Adipocyte (in vitro differentiated cells): Measurements from ENCODE around the gene PLCL2.

Experiments
- DNase-seq: peaks from one replicate; pipeline ENCODE4 v3.0.0-alpha.2; 2015; ENCODE audit warnings: low read depth
- H3K27me3 ChIP-seq: replicated peaks from 2 replicates; pipeline ENCODE4 v1.7.0; 2013; ENCODE audit warnings: mild to moderate bottlenecking, low read length, moderate library complexity; ENCODE audit not compliant: control insufficient read depth, insufficient read depth
- H3K36me3 ChIP-seq: 2 replicates; pipeline ENCODE4 v1.7.0; 2013; ENCODE audit warnings: low read length, mild to moderate bottlenecking, moderate library complexity; ENCODE audit not compliant: control insufficient read depth, insufficient read depth, severe bottlenecking
- H3K4me1 ChIP-seq: 2 replicates; pipeline ENCODE4 v1.7.0; 2013; ENCODE audit warnings: mild to moderate bottlenecking, low read length, moderate library complexity; ENCODE audit not compliant: control insufficient read depth, insufficient read depth
- H3K4me3 ChIP-seq: 2 replicates; pipeline ENCODE4 v1.7.0; 2013; ENCODE audit warnings: mild to moderate bottlenecking, low read length, moderate library complexity
- H3K9ac ChIP-seq: 2 replicates; pipeline ENCODE4 v1.7.0; 2013; ENCODE audit warnings: mild to moderate bottlenecking, low read length, moderate library complexity
- H3K9me3 ChIP-seq: 2 replicates; pipeline ENCODE4 v1.7.0; 2013; ENCODE audit warnings: mild to moderate bottlenecking, low read length, moderate library complexity; ENCODE audit not compliant: control insufficient read depth

PLCL2 gene

DNA sequence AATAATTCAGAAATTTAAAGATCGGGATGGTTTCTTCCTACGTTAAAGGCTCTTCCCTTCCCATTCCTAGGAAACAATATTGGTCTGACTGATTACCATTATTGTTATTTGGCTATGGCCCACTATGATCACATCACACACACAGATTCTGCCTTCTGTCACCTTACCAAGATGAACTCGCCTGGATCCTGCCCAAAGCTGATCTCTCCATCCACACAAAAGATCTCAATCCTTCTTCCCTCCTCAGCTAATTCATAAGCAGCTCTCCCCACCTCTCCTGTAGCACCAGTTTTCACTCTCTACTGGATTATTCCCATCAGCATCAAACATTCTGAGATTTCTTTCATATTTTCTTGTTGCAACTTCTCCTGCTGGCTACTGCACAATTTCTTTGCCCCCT is 25.0 kb downstream of the PLCL2 start:
- H3K36me3 ChIP-seq = no peaks in the 10 kb centered on the region
- H3K27me3 ChIP-seq = no peaks in the 10 kb centered on the region
- no peak for DNase-seq
- no peak overlapping the region for H3K4me3 ChIP-seq
- H3K4me1 ChIP-seq = peaks cover 24% of the 10 kb centered on the region
- H3K9me3 ChIP-seq = no peaks in the 10 kb centered on the region
- H3K9ac ChIP-seq = no peak overlapping the region

DNA sequence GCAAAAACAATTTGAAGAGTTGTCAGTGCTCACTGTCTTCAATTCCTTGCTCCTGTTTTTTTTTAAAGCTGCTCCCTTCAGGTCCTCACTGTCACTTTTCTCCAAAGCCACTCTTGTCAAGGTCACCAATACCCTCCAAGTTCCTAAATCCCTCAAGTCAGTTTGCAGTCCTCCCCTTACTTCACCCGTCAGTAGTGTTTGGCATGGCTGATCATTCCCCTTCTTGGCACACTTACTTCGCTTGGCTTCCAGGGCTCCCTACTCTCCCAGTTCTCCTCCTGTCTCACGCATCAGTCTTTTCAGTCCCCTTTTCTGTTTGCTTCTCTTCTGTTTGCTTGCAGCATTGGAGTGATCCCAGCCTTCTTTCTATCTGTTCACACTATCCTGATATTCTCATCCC is 25.5 kb downstream of the PLCL2 start:
- DNase-seq = no peak
- H3K4me3 ChIP-seq = no peak overlapping the region
- H3K4me1 ChIP-seq = peaks cover 21% of the 10 kb centered on the region
- no peaks in the 10 kb centered on the region for H3K36me3 ChIP-seq
- H3K27me3 ChIP-seq = no peaks in the 10 kb centered on the region
- H3K9ac ChIP-seq = no peak overlapping the region
- H3K9me3 ChIP-seq = no peaks in the 10 kb centered on the region

DNA sequence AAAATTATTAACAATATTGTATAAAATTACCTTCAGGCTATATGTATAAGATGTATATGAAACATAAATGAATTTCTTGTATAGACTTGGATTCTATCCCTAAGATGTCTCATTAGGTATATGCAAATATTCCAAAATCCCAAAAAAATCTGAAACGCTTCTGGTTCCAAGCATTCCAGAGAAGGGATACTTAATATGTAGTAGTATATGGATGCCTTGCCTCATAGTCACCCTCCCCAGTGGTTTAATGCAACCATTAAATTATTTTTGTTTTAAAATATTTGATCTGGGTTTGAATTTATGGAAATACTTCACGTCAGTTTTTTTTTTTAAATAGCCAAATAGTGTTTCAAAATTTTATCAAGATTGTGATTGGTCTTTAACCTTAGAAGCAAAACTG is 27.2 kb downstream of the PLCL2 start:
- Histone ChIP-seq H3K9ac (no peak overlapping the region), H3K36me3 (no peaks in the 10 kb centered on the region), H3K9me3 (no peaks in the 10 kb centered on the region), H3K4me3 (no peak overlapping the region), H3K27me3 (no peaks in the 10 kb centered on the region), H3K4me1 (peaks cover 15% of the 10 kb centered on the region)
- no peak for DNase-seq

DNA sequence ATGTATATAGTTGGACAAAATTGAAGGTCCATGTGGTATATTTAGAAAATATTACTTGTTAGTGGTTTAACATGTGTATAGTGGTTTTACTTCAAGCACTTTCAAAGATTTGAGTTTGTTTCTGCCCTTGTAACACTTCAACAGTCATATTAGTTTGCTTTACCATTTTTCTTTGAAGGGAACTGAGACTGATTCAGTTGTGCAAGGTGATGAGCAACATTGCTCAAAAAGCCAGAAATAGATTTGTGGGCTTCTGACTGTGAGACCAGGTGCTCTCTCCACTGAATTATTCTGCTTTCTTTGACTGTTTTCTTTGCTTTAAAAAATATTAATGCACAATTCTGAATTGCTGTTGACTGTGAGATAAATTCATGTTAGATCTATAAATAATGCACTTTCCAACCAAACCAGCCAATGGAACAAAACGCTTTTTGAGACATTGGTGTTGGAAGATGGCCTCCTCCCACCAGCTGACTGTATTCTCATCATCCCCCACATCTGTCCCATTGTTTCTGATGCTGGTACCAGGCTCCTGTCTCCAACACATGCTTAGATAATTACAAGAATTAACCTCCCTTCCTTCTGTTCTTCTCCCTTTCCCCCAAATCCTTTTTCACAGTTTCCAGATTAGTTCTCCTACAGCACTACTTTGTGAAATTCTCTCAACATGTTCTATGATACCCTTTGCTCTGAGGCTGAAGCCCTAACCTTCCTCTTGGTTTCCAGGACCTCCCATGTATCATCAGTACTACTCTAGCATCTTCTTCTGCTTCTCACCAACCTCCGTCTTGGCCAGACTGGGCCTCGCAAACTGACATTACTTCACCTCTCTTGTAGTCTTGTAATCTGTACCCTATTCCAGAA is 27.9 kb downstream of the PLCL2 start:
- no peak for DNase-seq
- Histone ChIP-seq H3K36me3 (no peaks in the 10 kb centered on the region), H3K27me3 (no peaks in the 10 kb centered on the region), H3K9ac (no peak overlapping the region), H3K4me1 (peaks cover 15% of the 10 kb centered on the region), H3K4me3 (no peak overlapping the region), H3K9me3 (no peaks in the 10 kb centered on the region)

DNA sequence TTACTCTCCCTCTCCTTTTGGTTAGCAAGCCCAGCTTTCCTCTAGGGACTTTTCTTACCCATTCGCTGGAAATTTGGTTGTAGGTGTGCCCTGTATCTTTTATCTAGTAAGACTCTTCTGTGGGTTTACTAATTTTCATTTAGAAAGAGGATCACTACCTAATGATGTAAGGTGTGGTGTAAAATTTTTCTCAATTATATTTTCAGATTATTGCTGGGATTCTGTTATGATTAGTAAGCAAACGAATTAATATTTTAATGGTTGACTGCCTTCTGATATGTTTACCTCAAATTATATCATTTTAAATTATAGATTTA is 28.5 kb downstream of the PLCL2 start:
- H3K4me1 ChIP-seq = peaks cover 14% of the 10 kb centered on the region
- no peak for DNase-seq
- H3K27me3 ChIP-seq = no peaks in the 10 kb centered on the region
- no peaks in the 10 kb centered on the region for H3K9me3 ChIP-seq
- H3K9ac ChIP-seq = no peak overlapping the region
- no peaks in the 10 kb centered on the region for H3K36me3 ChIP-seq
- H3K4me3 ChIP-seq = no peak overlapping the region

DNA sequence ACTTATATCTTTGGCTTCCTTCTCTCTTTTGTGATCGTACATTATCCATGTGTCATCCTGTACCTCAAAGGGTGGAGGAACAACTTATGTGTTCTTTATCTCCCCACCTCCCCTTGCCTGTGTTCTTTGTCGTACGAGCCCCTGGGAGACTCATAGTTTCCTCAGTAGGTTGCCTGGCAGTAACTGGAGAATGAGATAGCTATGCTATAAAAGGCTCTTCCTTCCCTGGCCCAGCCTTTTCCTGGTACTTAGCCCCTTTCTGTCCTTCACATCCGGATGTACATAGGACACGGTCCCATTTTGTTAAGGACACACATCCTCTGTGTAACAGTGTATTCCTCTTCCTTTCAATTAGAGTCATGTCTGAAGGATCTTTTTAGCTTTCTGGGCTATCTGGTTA is 32.1 kb downstream of the PLCL2 start:
- Histone ChIP-seq H3K9me3 (no peaks in the 10 kb centered on the region), H3K27me3 (no peaks in the 10 kb centered on the region), H3K9ac (no peak overlapping the region), H3K36me3 (no peaks in the 10 kb centered on the region), H3K4me3 (no peak overlapping the region), H3K4me1 (peaks cover 17% of the 10 kb centered on the region)
- DNase-seq = no peak

DNA sequence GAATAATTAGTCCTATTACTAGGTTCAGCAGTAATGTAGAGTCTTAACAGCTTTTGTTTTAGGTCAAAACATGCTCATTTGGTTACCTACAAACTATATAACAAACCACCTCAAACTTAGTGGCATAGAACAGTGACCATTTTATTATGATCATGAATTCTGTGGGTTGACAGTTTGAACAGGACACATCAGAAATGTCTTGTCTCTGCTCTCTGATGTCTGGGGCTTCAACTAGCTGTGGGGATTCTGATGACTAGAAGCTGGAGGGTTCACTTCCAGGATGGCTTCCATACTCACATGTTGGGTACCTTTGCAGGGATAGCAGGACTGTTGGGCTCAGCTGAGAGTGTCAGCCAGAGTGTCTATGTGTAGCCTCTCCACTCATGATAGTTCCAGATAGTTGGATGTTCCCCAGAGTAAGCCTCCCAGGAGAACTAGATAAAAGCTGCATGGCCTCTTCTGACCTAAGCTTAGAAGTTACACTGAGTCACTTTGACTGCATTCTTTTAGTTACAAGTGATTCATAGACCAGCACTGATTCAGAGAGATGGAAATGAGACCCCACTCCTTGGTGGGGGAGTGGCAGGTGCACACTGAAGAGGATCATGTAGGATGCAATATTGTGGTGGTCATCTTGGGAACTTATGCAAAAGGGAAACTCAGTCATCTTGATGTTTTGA is 32.6 kb downstream of the PLCL2 start:
- H3K9me3 ChIP-seq = no peaks in the 10 kb centered on the region
- H3K36me3 ChIP-seq = no peaks in the 10 kb centered on the region
- H3K4me3 ChIP-seq = no peak overlapping the region
- no peak overlapping the region for H3K9ac ChIP-seq
- no peaks in the 10 kb centered on the region for H3K27me3 ChIP-seq
- H3K4me1 ChIP-seq = peaks cover 17% of the 10 kb centered on the region
- DNase-seq = no peak

DNA sequence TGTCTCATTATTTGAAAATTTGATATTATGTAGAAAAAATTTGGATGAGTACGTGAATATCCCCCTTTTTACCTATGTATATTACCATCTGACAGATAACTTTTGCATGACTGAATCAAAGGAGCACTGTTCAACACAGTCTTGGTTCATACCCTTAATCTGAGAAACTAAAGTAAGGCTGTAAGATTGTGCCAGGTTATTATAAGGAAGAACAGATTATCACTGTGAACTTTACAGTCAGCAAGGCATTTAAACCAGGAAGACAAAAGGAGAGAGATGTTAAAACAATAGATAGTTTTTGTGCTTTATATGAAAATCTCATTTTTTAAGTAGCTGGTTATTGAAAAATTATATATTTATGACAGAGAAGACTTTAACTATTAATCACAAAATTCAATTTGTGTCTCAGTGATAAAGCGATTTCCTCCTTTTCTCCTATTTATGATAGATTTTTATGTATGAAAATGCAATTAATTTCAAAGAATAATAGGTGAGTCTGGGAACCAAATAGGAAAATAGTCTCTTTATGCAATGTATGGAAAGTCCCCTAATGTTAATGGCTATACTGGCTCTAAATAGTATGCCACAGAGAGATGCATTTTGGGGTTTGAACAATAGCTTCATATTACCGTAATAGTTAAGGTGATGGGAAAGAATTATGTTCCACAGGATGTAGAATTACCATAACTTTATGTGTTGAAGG is 33.4 kb downstream of the PLCL2 start:
- H3K4me3 ChIP-seq = no peak overlapping the region
- no peak for DNase-seq
- H3K9me3 ChIP-seq = no peaks in the 10 kb centered on the region
- no peak overlapping the region for H3K9ac ChIP-seq
- H3K4me1 ChIP-seq = peaks cover 17% of the 10 kb centered on the region
- H3K27me3 ChIP-seq = no peaks in the 10 kb centered on the region
- no peaks in the 10 kb centered on the region for H3K36me3 ChIP-seq

DNA sequence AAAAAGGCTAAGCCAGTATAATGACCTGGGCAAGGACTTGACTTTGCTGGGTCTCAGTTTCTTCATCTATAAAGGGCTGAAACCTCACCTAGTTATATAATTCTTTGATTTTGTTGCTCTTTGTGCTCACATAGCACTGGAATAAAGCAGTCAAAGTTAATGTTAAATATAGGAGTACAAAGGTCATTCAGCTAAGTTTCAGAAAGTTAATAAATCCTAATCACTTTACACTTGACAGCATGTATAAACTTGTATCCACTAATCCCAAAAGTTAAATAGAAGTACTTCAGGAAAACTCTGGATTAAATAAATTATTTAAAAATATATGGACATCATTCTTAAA is 33.9 kb downstream of the PLCL2 start:
- no peaks in the 10 kb centered on the region for H3K36me3 ChIP-seq
- H3K9ac ChIP-seq = no peak overlapping the region
- H3K4me1 ChIP-seq = peaks cover 17% of the 10 kb centered on the region
- DNase-seq = no peak
- H3K9me3 ChIP-seq = no peaks in the 10 kb centered on the region
- no peak overlapping the region for H3K4me3 ChIP-seq
- H3K27me3 ChIP-seq = no peaks in the 10 kb centered on the region

DNA sequence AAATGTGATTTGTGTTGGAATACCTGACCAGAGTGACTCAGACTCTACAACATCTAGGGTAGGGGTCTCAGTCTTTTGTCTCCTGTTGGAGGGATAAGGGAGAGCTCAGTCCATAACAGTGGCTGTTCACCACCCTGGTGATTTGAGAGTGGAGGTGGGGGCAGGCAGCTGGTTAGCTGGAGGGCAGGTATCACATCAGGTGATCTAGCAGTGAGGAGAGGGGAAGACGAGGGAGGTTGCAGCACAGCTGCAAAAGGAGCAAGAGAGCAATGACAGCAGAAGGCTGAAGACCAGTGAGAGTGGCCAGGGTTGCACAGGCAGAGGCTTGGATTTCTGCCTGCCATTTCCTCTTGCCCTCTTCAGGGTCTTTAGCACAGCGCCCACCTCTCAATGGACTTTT is 38.4 kb downstream of the PLCL2 start:
- H3K9ac ChIP-seq = no peak overlapping the region
- H3K4me3 ChIP-seq = no peak overlapping the region
- peaks cover 2% of the 10 kb centered on the region for H3K9me3 ChIP-seq
- peaks cover 3% of the 10 kb centered on the region for H3K4me1 ChIP-seq
- H3K27me3 ChIP-seq = no peaks in the 10 kb centered on the region
- DNase-seq = no peak
- H3K36me3 ChIP-seq = no peaks in the 10 kb centered on the region

DNA sequence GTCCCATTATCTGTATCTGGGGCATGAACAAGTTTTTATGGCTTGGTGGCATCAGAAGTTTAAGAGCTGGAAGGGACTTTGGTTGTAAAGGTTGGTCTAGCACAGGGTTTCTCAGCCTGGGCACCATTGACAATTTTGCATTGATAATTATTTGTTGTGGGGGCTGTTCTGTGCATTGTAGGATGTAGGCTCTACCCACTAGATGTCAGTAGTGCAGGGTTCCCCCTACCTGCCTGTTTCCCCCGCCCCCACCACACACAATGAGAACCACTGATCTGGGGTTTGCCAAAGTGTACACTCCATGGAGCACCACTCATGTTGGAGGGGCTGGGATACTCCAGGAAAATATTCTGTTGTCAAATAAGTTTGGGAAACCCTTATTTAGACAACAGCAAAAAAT is 42.7 kb downstream of the PLCL2 start:
- H3K9me3 ChIP-seq = peaks cover 2% of the 10 kb centered on the region
- no peak overlapping the region for H3K9ac ChIP-seq
- H3K27me3 ChIP-seq = no peaks in the 10 kb centered on the region
- H3K36me3 ChIP-seq = no peaks in the 10 kb centered on the region
- H3K4me3 ChIP-seq = no peak overlapping the region
- H3K4me1 ChIP-seq = peaks cover 7% of the 10 kb centered on the region
- DNase-seq = no peak
